ENCODE data around the gene EGFR. TPM values are rescaled to one million over a fixed set of nuclear protein-coding genes. Genes with fewer than 3 reads are reported as not detected.

Gene EGFR
- total and polyA plus RNA-seq, 2 donors (not counting 3 experiments of a cell fraction or from before 2014, with no cell fraction given), result 1.5 to 4.1 TPM

DNA sequence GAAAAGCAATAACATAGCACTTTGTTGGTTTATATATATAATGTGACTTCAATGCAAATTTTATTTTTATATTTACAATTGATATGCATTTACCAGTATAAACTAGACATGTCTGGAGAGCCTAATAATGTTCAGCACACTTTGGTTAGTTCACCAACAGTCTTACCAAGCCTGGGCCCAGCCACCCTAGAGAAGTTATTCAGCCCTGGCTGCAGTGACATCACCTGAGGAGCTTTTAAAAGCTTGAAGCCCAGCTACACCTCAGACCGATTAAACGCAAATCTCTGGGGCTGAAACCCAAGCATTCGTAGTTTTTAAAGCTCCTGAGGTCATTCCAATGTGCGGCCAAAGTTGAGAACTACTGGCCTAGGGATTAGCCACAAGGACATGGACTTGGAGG is 191.4 kb downstream of the EGFR start:
- H3K4me3 ChIP-seq (replicated peaks in 1 of 3; ENCODE audit: insufficient read depth in 1 of 3, low read depth in 1 of 3, low read length in 3 of 3), result no peak overlapping the region
- DNase-seq (ENCODE audit: low read depth, low spot score) (no peak), FAIRE-seq (no peak)
- H4K20me1 ChIP-seq (replicated peaks; ENCODE audit: control insufficient read depth, extremely low read depth, insufficient read depth, low read length), result no peaks in the 10 kb centered on the region
- H3K79me2 ChIP-seq (ENCODE audit: control insufficient read depth, insufficient read depth, low read length), result no peaks in the 10 kb centered on the region
- H2AFZ ChIP-seq (ENCODE audit: low read depth, low read length), result no peak overlapping the region
- dilution Hi-C loops (cut with MboI; ENCODE audit: extremely low pct_ligation_motif_present, low sequenced_read_pairs), result no loop called here
- H3K9me3 ChIP-seq (replicated peaks; ENCODE audit: control insufficient read depth, insufficient read depth, low read length), result no peaks in the 10 kb centered on the region
- H3K27ac ChIP-seq (ENCODE audit: insufficient read depth, low read depth, low read length), result no peak overlapping the region
- H3K9me1 ChIP-seq (replicated peaks; ENCODE audit: control insufficient read depth, extremely low read depth, insufficient read depth, low read length), result no peaks in the 10 kb centered on the region
- ChIA-PET CTCF (no interaction called here), POLR2A (no interaction called here)
- H3K9ac ChIP-seq (replicated peaks; ENCODE audit: extremely low read depth, insufficient read depth, low read length), result no peak overlapping the region
- peaks cover 10% of the 10 kb centered on the region for H3K4me1 ChIP-seq (ENCODE audit: control insufficient read depth, extremely low read depth, insufficient read depth, low read length)
- H3K36me3 ChIP-seq (ENCODE audit: control insufficient read depth in 2 of 2, extremely low read depth in 1 of 2, insufficient read depth in 2 of 2, low read length in 2 of 2), result no peaks in the 10 kb centered on the region
- no TSS peak for BruUV-seq (replicated peaks)
- no peak for TF ChIP-seq MYC (IDR thresholded peaks at IDR 0.05; ENCODE audit: low read depth, low read length)
- no peak for TF ChIP-seq FOS (IDR thresholded peaks at IDR 0.05; ENCODE audit: borderline replicate concordance, insufficient read depth, low read length)
- TF ChIP-seq, protein P1, sequence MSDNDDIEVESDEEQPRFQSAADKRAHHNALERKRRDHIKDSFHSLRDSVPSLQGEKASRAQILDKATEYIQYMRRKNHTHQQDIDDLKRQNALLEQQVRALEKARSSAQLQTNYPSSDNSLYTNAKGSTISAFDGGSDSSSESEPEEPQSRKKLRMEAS (IDR thresholded peaks at IDR 0.05; ENCODE audit: insufficient read depth, insufficient read length), result no peak
- no peak for TF ChIP-seq EZH2 (IDR thresholded peaks at IDR 0.05; ENCODE audit: borderline replicate concordance, low read depth, low read length, severe bottlenecking)
- TF ChIP-seq, protein P2, sequence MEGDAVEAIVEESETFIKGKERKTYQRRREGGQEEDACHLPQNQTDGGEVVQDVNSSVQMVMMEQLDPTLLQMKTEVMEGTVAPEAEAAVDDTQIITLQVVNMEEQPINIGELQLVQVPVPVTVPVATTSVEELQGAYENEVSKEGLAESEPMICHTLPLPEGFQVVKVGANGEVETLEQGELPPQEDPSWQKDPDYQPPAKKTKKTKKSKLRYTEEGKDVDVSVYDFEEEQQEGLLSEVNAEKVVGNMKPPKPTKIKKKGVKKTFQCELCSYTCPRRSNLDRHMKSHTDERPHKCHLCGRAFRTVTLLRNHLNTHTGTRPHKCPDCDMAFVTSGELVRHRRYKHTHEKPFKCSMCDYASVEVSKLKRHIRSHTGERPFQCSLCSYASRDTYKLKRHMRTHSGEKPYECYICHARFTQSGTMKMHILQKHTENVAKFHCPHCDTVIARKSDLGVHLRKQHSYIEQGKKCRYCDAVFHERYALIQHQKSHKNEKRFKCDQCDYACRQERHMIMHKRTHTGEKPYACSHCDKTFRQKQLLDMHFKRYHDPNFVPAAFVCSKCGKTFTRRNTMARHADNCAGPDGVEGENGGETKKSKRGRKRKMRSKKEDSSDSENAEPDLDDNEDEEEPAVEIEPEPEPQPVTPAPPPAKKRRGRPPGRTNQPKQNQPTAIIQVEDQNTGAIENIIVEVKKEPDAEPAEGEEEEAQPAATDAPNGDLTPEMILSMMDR (IDR thresholded peaks at IDR 0.05; ENCODE audit: extremely low read depth in 1 of 2, insufficient read depth in 1 of 2, low read depth in 1 of 2, low read length in 2 of 2), result no peak
- TF ChIP-seq POLR2A (IDR thresholded peaks at IDR 0.05; ENCODE audit: low read depth, low read length), result no peak
- TF ChIP-seq JUN (IDR thresholded peaks at IDR 0.05; ENCODE audit: borderline replicate concordance, insufficient read depth, insufficient read length, low read depth), result no peak
- no peak for TF ChIP-seq GATA2 (IDR thresholded peaks at IDR 0.05; ENCODE audit: insufficient read depth, insufficient read length, low read depth, low read length)
- no peak for TF ChIP-seq POLR2AphosphoS5 (IDR thresholded peaks at IDR 0.05; ENCODE audit: insufficient read depth, low read depth, low read length)
- H3K27me3 ChIP-seq (ENCODE audit: control insufficient read depth in 2 of 2, insufficient read depth in 2 of 2, low read length in 2 of 2), result peaks cover 0 to 2% of the 10 kb centered on the region in 2 experiments
- intact Hi-C loops (cut with micrococcal nuclease), result no loop called here
- no peak overlapping the region for H3K4me2 ChIP-seq (ENCODE audit: insufficient read depth, low read length)

All from endothelial cell of umbilical vein (primary cell).